Glutamatergic neuron (in vitro differentiated cells): Measurements from ENCODE around the gene ITPRID1. TPM values are rescaled to one million over a fixed set of nuclear protein-coding genes. Genes with fewer than 3 reads are reported as not detected.

ENCODE experiments used
- DNase-seq: peaks from one replicate; pipeline ENCODE4 v3.0.0; 2022
- H3K27ac Mint-ChIP-seq: one replicate; pipeline ENCODE4 v1.8.0; 2020; ENCODE audit warnings: mild to moderate bottlenecking, mixed read lengths, inconsistent platforms; ENCODE audit not compliant: unreplicated experiment
- H3K27me3 Mint-ChIP-seq: one replicate; pipeline ENCODE4 v1.8.0; 2020; ENCODE audit warnings: mild to moderate bottlenecking, moderate library complexity, mixed read lengths, inconsistent platforms; ENCODE audit not compliant: unreplicated experiment
- H3K36me3 Mint-ChIP-seq: one replicate; pipeline ENCODE4 v1.8.0; 2020; ENCODE audit warnings: mild to moderate bottlenecking, mixed read lengths, inconsistent platforms; ENCODE audit not compliant: unreplicated experiment
- H3K4me1 Mint-ChIP-seq: one replicate; pipeline ENCODE4 v1.8.0; 2020; ENCODE audit warnings: mild to moderate bottlenecking, low read depth, mixed read lengths, inconsistent platforms; ENCODE audit not compliant: unreplicated experiment
- H3K4me3 Mint-ChIP-seq: one replicate; pipeline ENCODE4 v1.8.0; 2020; ENCODE audit warnings: mild to moderate bottlenecking, mixed read lengths, inconsistent platforms; ENCODE audit not compliant: unreplicated experiment
- H3K9me3 Mint-ChIP-seq: one replicate; pipeline ENCODE4 v1.8.0; 2020; ENCODE audit warnings: mild to moderate bottlenecking, moderate library complexity, mixed read lengths, inconsistent platforms; ENCODE audit not compliant: unreplicated experiment
- total RNA-seq: library from RNA; stranded (reverse); fragmentation: NEBNext Ultra II Directional; extraction: Animal tissue kit (Norgen Biotek cat#: 25700); gene quantifications from one replicate; pipeline ENCODE4 v1.2.1, GENCODE V29; 2021; ENCODE audit not compliant: unreplicated experiment
- TF ChIP-seq, protein P1 (sequence below): fragments of 200-600 bp; sonication (generic); IDR thresholded peaks from one replicate; pipeline ENCODE4 v1.5.0; 2021; ENCODE audit not compliant: partially characterized antibody, unreplicated experiment

The ITPRID1 gene
- total RNA-seq, 1 donor from 2014 or later = not detected

DNA sequence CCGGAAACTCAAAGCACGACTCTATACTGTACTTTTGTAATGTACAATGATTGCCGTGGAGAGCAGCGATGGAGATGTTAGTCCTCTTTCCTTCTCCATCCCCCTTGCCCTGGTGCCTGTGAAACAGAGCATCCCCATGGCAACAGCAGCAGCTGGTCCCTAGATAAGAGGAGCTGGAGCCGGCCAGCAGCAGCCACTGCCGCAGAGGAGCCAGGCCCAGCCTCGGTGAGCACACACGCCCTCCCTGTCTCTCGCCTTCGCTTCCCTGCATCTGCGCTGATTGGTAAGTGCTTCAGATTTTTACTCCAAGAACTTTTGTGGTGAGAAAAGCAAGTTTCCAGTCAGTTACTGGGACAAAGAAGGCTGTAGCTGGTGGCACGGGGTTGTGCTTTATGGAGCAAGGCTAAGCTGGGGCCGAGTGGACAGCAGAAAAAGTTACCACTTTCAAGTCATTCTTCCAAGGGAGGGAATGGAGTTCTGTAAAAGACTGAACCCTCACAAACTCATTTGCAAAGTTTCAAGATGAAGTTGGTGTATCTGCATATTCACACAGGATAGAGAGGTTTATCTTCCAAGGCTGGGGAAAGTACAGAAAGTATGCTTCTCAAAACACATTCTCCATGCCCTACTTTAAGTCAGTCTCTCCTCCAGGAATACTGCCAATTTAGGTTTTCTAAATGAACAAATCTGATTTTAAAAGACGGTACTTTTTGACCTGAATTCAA is 173.3 kb downstream of the ITPRID1 start, which contains the start of gene PPP1R17:
Gene PPP1R17, plus strand, starts transcription at position 192 of the 725 bp plus-strand sequence. CDS start 5,227 bp downstream, outside the sequence.
- DNase-seq = peak; percentile 88
- Mint-ChIP-seq H3K36me3 (peaks cover 11% of the 10 kb centered on the region), H3K27me3 (peaks cover 39% of the 10 kb centered on the region), H3K9me3 (peaks cover 51% of the 10 kb centered on the region), H3K4me1 (peaks cover 39% of the 10 kb centered on the region), H3K27ac (peak within 1 kb of the TSS; percentile 100), H3K4me3 (peak within 1 kb of the TSS; percentile 99)
- TF ChIP-seq, protein P1, sequence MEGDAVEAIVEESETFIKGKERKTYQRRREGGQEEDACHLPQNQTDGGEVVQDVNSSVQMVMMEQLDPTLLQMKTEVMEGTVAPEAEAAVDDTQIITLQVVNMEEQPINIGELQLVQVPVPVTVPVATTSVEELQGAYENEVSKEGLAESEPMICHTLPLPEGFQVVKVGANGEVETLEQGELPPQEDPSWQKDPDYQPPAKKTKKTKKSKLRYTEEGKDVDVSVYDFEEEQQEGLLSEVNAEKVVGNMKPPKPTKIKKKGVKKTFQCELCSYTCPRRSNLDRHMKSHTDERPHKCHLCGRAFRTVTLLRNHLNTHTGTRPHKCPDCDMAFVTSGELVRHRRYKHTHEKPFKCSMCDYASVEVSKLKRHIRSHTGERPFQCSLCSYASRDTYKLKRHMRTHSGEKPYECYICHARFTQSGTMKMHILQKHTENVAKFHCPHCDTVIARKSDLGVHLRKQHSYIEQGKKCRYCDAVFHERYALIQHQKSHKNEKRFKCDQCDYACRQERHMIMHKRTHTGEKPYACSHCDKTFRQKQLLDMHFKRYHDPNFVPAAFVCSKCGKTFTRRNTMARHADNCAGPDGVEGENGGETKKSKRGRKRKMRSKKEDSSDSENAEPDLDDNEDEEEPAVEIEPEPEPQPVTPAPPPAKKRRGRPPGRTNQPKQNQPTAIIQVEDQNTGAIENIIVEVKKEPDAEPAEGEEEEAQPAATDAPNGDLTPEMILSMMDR = no peak

DNA sequence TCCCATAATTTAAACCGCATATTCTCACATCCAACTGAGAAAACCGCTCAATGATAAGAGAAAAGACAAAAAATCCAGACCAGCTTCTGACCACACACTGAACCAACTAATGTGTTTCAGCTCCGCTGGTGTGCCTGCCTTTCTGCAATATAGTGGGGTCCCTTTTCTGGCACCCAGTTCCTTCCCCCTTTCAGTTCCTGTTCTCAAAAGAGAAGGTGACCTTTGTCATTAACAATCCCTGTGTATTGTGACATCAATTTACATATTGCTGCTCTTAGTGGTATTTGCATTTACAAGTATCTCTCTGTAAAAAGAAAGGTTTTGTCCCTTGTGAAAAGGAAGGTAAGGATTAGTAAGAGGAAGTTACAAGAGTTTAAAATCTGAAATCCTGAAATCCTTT is 174.5 kb downstream of the ITPRID1 start:
- Mint-ChIP-seq H3K4me3 (peak overlapping the region; percentile 99), H3K4me1 (peaks cover 42% of the 10 kb centered on the region), H3K27me3 (peaks cover 42% of the 10 kb centered on the region), H3K9me3 (peaks cover 54% of the 10 kb centered on the region), H3K36me3 (peaks cover 11% of the 10 kb centered on the region), H3K27ac (peak overlapping the region; percentile 100)
- DNase-seq = no peak
- TF ChIP-seq, protein P1 = no peak

DNA sequence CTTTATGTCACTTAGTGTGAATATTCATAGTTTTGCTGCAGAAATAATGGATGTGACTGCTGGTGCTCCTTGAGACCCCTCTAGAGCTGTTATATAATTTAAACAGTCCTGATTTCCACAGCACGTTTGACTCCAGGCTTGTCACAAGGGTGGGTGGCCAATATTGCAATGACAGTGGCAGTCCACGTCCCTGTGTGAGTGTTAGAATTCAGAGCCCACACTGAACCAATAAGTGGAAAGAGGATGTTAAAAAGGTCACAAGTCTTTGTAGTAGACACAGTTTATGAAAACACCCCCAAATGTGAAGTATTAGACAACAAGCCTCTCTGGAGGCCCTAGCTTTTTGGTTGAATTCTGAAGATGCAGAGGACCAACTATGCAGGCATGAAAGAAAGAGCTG is 175.1 kb downstream of the ITPRID1 start:
- DNase-seq = no peak
- H3K9me3 Mint-ChIP-seq = peaks cover 48% of the 10 kb centered on the region
- H3K4me1 Mint-ChIP-seq = peaks cover 45% of the 10 kb centered on the region
- H3K27me3 Mint-ChIP-seq = peaks cover 37% of the 10 kb centered on the region
- H3K4me3 Mint-ChIP-seq = peak overlapping the region; percentile 99
- peaks cover 16% of the 10 kb centered on the region for H3K36me3 Mint-ChIP-seq
- TF ChIP-seq, protein P1 = no peak
- peak overlapping the region; percentile 100 for H3K27ac Mint-ChIP-seq

DNA sequence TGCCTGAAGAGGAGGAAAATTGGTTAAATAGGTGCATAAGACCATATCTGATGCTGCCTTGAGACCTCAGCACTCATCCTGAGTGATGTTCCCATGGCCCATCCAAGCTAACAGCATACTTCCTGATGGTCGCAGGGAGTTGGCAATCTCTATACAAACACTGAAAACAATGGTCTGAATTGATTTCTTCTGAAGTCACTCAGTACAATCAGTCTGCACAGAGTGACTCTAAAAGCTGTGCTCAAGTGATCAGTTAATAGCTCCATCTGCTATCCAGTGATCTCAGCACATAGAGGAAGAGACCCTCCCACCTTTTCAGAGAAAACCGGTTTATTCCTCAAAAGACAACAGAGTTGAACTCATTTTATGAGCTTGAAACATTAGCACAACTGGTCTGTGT is 177.0 kb downstream of the ITPRID1 start:
- TF ChIP-seq, protein P1 = no peak
- Mint-ChIP-seq H3K4me1 (peaks cover 52% of the 10 kb centered on the region), H3K36me3 (peaks cover 24% of the 10 kb centered on the region), H3K4me3 (peak overlapping the region; percentile 99), H3K27ac (peak overlapping the region; percentile 100), H3K27me3 (peaks cover 35% of the 10 kb centered on the region), H3K9me3 (peaks cover 45% of the 10 kb centered on the region)
- no peak for DNase-seq

DNA sequence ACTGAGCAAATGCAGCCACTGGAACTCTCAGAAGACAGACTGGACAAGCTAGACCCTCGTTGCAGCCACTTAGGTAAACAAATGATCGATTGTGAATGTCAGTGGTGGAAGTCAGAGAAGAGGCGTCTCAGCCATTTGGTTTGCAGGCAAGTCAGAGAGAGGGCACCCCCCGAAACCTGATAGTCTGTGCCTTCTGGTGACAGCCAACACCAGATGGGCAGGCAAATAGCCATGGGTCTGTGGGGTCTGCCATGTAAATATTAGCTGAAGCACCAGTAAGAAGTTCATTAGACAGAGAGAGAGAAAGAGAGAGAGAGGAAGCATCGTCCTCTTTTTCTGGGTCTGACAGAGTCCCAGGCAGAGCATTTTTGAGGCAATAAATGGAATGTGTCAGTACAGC is 178.6 kb downstream of the ITPRID1 start:
- TF ChIP-seq, protein P1 = no peak
- peak; percentile 62 for DNase-seq
- H3K4me3 Mint-ChIP-seq = peak overlapping the region; percentile 83
- peak overlapping the region; percentile 88 for H3K27ac Mint-ChIP-seq
- peaks cover 32% of the 10 kb centered on the region for H3K27me3 Mint-ChIP-seq
- H3K36me3 Mint-ChIP-seq = peaks cover 26% of the 10 kb centered on the region
- peaks cover 37% of the 10 kb centered on the region for H3K9me3 Mint-ChIP-seq
- peaks cover 56% of the 10 kb centered on the region for H3K4me1 Mint-ChIP-seq
